Prostate gland (tissue), 2 donors: Measurements from ENCODE around the gene IGFL3. TPM values are rescaled to one million over a fixed set of nuclear protein-coding genes. Genes with fewer than 3 reads are reported as not detected.

Experiments used
- DNase-seq: peaks from one replicate; pipeline ENCODE4 v3.0.0-alpha.2; 2019; ENCODE audit warnings: low spot score
- H3K27ac ChIP-seq, 2 donors: fragments of 200-600 bp; sonication (generic); 2 replicates each; pipeline ENCODE4 v1.5.1; 2017 to 2019
- H3K27me3 ChIP-seq: fragments of 200-600 bp; sonication (generic); replicated peaks from 2 replicates; pipeline ENCODE4 v1.5.1; 2019; ENCODE audit not compliant: insufficient read depth
- H3K36me3 ChIP-seq, 2 donors: fragments of 200-600 bp; sonication (generic); 1 replicate in 1 of 2; 2 replicates in 1 of 2; pipeline versions ENCODE4 v1.5.1 to v1.8.1; 2017 to 2019
- H3K4me1 ChIP-seq: fragments of 200-600 bp; sonication (generic); replicated peaks from 2 replicates; pipeline ENCODE4 v1.5.1; 2019
- H3K4me3 ChIP-seq, 2 donors: fragments of 200-600 bp; sonication (generic); 2 replicates each; pipeline ENCODE4 v1.5.1; 2017 to 2019
- H3K9me3 ChIP-seq: fragments of 200-600 bp; sonication (generic); 2 replicates; pipeline ENCODE4 v1.5.1; 2017
- CTCF ChIP-seq, 4 experiments: fragments of 200-600 bp in 2 of 4; fragments of 450-650 bp in 2 of 4; sonication (generic) in 2 of 4; IDR thresholded peaks; 1 replicate in 3 of 4; 2 replicates in 1 of 4; pipeline ENCODE4 v1.5.1; 2016 to 2019; ENCODE audit warnings: antibody characterized with exemption in 4 of 4, mild to moderate bottlenecking in 2 of 4, moderate library complexity in 2 of 4
- POLR2A ChIP-seq: fragments of 450-650 bp; IDR thresholded peaks from one replicate; pipeline ENCODE4 v1.6.1; 2016; ENCODE audit warnings: antibody characterized with exemption, mild to moderate bottlenecking
- POLR2AphosphoS5 ChIP-seq: sonication (generic); formaldehyde crosslinking; IDR thresholded peaks from one replicate; pipeline ENCODE4 v1.6.1; 2017; ENCODE audit warnings: antibody characterized with exemption
- WGBS: methylation state at CpG from one replicate; pipeline ENCODE4 v1.1.5; 2018; 5-methylcytosine and 5-hydroxymethylcytosine counted together
- intact Hi-C: fragments of 100-400 bp; cut with DNase I; formaldehyde crosslinking; loops from one replicate; pipeline ENCODE4 v1.14.2; 2022
- total RNA-seq, 2 donors: library from RNA; depleted of rRNA; stranded (reverse); fragments of >200 nt; gene quantifications; one replicate each; pipeline ENCODE4 v1.1.0, GENCODE V29; 2016

IGFL3 gene
- total RNA-seq, 2 donors from 2014 or later: not detected

- intact Hi-C loops: no loop called here
- no peak for TF ChIP-seq POLR2AphosphoS5
- TF ChIP-seq POLR2A: no peak
- no peak for TF ChIP-seq CTCF (IDR thresholded peaks at IDR 0.05)
- Histone ChIP-seq H3K9me3 (no peaks in the 10 kb centered on the region), H3K4me3 (no peak overlapping the region), H3K27me3 (no peaks in the 10 kb centered on the region), H3K36me3 (no peaks in the 10 kb centered on the region), H3K27ac (no peak overlapping the region), H3K4me1 (no peaks in the 10 kb centered on the region)
- WGBS: 62% methylated on average over 4 of the region's 6 CpGs
- DNase-seq: no peak
Observed at GRCh38 chr19:46101293-46101692, 23.2 kb downstream of the IGFL3 start.

DNA sequence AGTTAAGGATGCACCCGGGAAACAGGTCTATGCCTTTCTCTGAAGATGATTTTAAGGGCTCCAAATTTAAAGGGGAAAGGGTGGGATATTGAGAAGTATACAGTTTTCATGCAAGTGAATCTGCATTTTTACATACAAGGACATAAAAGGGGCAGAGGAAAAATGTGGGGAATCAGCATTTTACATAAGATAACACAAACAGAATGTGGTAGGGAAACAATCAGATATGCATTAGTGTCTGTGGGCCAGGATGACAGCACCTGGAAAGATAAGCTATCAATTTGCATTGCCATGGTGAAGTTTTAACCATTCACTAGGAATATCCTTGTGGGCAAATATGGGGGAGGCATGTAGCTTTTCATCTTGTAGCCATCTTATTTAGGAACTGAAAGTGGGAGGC is 24.1 kb downstream of the IGFL3 start:
- Histone ChIP-seq H3K36me3 (no peaks in the 10 kb centered on the region), H3K9me3 (no peaks in the 10 kb centered on the region), H3K27me3 (no peaks in the 10 kb centered on the region), H3K27ac (no peak overlapping the region), H3K4me3 (no peak overlapping the region), H3K4me1 (no peaks in the 10 kb centered on the region)
- 70% methylated on average over 1 of the region's 1 CpG for WGBS
- intact Hi-C loops: no loop called here
- DNase-seq: no peak
- no peak for TF ChIP-seq POLR2AphosphoS5
- TF ChIP-seq CTCF (IDR thresholded peaks at IDR 0.05): no peak
- no peak for TF ChIP-seq POLR2A

GRCh38 chr19:46090444-46090843 is 34.0 kb downstream of the IGFL3 start:
- 96% methylated on average over 5 of the region's 5 CpGs for WGBS
- no peaks in the 10 kb centered on the region for H3K4me1 ChIP-seq
- no peak for TF ChIP-seq CTCF (IDR thresholded peaks at IDR 0.05)
- TF ChIP-seq POLR2AphosphoS5: no peak
- no peak for TF ChIP-seq POLR2A
- no peak overlapping the region for H3K4me3 ChIP-seq
- intact Hi-C loops: no loop called here
- DNase-seq: no peak
- H3K9me3 ChIP-seq: no peaks in the 10 kb centered on the region
- H3K36me3 ChIP-seq: no peaks in the 10 kb centered on the region
- H3K27ac ChIP-seq: no peak overlapping the region
- no peaks in the 10 kb centered on the region for H3K27me3 ChIP-seq

- H3K36me3 ChIP-seq: no peaks in the 10 kb centered on the region
- no peaks in the 10 kb centered on the region for H3K4me1 ChIP-seq
- no peak overlapping the region for H3K4me3 ChIP-seq
- no peak for TF ChIP-seq POLR2AphosphoS5
- no peaks in the 10 kb centered on the region for H3K27me3 ChIP-seq
- intact Hi-C loops: no loop called here
- DNase-seq: no peak
- H3K9me3 ChIP-seq: no peaks in the 10 kb centered on the region
- 94% methylated on average over 1 of the region's 1 CpG for WGBS
- H3K27ac ChIP-seq: no peak overlapping the region
Observed at GRCh38 chr19:46089432-46089831, 35.1 kb downstream of the IGFL3 start.

GRCh38 chr19:46088101-46088500 is 36.4 kb downstream of the IGFL3 start:
- Histone ChIP-seq H3K4me3 (no peak overlapping the region), H3K9me3 (no peaks in the 10 kb centered on the region), H3K27me3 (no peaks in the 10 kb centered on the region), H3K36me3 (no peaks in the 10 kb centered on the region), H3K27ac (no peak overlapping the region), H3K4me1 (no peaks in the 10 kb centered on the region)
- WGBS: 78% methylated on average over 2 of the region's 2 CpGs
- TF ChIP-seq POLR2A (no peak), CTCF (IDR thresholded peaks at IDR 0.05) (no peak), POLR2AphosphoS5 (no peak)
- intact Hi-C loops: no loop called here
- no peak for DNase-seq
